Left lobe of liver (tissue), 2 donors: ENCODE data around the gene SH3PXD2A. TPM values are rescaled to one million over a fixed set of nuclear protein-coding genes. Genes with fewer than 3 reads are reported as not detected.

Experiments
- ATAC-seq: fragments of 200-7000 bp; cut with Tn5 transposase; one replicate; pipeline ENCODE4 v1.9.1; 2020; ENCODE audit warnings: mild to moderate bottlenecking, moderate library complexity
- DNase-seq: peaks from one replicate; pipeline ENCODE4 v3.0.0-alpha.2; 2020; ENCODE audit warnings: low spot score
- total RNA-seq: library from RNA; stranded (reverse); gene quantifications from one replicate; pipeline ENCODE4 v1.2.1, GENCODE V29; 2021
- donor health status: DM: no; HTN: no; CAD: no; lungs with moderate emphysema.
- donor health status: DM: no; HTN: yes; CAD: no.

The SH3PXD2A gene
- total RNA-seq, 1 donor from 2014 or later: 43.5 TPM

DNA sequence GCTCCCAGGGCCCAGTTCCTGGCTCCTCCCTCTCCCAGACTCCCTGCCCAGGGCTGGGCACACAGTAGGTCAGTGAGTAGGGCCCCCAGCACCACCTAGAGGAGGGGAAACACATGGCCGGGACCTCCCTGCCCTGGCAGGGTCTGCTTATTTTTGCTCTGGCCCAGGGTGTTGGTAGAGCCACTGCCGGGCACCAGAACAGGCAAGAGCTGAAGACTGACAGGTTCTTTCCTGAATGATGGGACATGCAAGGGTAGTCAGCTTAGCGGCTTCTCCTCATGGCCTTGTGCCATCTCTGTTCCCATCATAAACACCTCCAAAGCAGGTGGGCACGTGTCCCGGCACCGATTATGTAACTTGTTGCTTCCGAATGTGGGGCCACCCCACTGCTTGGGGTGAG is 275.4 kb downstream of the SH3PXD2A start:
- DNase-seq: no peak
- ATAC-seq: no peak

DNA sequence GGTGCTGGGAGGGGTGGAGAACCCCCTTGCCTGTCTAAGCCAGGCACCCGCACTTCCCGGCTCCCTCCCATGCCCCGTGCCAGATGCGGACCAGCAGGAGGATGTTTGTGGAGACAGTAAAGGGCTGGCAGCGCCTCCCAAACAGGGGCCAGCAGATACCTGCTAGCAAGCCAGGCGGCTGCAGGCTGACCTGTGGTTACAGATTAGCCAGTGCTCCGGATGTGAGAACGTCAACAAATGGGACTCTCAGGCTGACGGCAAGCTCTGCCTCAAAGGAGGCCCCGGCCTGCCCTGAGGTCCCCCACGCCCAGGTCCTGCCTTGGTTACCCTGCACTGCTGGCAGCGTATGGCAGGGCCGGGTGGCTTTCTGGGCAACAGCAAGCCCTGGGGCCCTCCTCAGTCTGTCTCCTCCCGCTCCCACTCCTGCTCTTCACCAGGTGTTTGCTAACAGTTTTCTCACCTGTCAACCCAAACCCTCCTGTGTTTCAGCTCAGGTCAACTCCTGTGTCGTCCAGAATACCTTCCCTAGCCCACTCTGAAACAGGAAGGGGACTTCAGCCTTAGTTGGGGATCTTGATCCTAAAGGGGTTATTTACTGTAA is 276.5 kb downstream of the SH3PXD2A start:
- peak; percentile 92 for ATAC-seq

DNA sequence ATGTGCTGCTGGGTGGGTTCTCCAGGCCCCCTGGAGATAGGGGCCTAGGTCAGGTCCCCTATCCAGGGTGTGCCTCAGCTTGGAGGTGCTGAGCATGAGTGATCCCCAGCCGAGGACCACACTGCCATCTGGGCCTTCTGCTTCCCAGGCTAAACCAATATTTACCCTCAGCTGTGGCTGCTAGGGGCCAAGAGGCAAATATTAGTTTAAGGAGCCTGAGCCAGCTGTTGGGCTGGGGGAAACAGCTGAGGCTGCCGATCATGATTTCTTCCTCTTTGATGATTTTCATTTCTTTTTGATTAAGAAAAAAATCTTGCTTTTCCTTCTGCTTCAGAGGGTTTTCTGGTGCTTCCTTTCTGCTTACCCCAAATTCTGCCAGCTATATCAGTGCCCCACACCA is 278.5 kb downstream of the SH3PXD2A start:
- peak; percentile 81 for ATAC-seq
- DNase-seq: peak; percentile 58

More for the DNA sequence above, 276.5 kb downstream of the SH3PXD2A start:
- peak; percentile 82 for DNase-seq

GRCh38 chr10:103576076-103576471 is 279.3 kb downstream of the SH3PXD2A start:
- ATAC-seq (no peak), DNase-seq (no peak)

DNA sequence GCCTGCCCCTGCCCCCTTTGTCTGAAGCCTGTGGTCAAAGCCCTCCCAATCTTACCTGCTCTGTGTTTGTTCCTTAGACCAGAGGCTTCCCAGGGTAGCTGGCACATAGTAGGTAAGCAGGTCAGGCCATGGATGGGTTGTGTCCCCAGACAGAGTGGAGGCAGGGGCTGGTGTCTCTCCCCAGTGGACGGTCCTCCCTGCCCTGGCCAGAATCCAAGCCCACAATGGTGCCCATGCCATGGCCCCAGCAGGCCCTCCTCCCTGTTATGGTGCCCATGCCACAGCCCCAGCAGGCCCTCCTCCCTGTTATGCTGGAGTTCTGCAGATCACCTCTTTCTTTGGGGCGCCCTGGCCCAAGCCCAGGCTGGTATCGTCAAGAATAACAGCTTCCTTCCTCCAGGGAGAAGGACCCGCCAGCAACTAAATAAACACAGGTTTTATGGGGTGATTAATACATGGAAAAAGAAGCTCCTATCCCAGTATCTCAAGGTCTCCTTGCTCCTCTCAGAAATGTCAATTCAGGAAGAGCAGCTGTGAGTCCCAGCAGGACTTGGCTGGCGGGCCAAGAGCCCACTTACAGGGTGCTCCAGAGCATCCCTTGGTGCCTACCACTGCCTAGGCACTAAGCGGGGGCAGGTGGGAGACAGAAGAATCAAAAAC is 279.8 kb downstream of the SH3PXD2A start:
- no peak for DNase-seq

DNA sequence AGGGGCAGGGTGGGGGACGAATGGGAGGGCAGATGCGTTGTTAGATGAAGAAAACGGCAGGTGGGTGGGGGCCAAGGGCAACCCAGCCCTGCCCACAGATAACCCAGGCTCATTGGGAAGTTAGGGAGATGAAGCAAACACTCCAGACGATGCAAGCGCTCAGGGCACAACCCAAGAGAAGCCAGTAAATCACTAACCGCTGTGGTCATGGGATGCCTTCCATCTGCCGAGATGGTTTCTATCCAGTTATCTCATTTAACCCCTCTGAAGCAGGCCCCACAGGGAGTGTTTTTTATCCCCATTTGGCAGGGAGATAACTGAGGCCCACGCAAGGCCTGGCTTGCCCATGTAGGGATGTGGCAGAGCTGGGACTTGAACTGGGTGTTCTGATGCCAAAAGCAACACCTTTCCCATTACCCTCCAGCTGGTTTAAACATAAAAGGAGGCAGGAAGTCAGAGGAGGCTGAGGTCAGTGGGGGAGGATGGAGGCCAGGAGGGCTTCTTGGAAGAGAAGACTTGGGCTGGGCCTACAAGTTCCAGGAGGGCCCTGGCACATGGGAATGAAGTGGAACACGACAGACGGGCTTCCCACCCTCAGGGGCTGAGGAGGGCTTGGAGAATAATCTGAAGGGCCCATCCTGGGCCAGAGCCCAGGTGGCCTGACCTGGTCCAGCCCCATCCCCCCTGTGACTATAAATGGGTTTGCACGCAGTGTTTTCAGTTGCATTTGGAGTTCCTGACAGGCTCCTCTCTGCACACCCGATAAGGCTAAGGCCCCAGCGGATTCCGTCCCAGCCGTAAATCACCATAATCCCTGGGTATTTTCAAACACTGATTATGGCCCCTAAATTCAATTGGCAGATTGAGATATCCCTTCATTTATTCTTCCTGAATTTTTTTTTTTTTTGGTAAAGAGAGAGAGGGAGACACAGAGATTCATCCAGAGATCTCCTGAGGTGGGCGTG is 281.0 kb downstream of the SH3PXD2A start:
- no peak for ATAC-seq

More for the DNA sequence above, 279.8 kb downstream of the SH3PXD2A start:
- ATAC-seq: no peak

DNA sequence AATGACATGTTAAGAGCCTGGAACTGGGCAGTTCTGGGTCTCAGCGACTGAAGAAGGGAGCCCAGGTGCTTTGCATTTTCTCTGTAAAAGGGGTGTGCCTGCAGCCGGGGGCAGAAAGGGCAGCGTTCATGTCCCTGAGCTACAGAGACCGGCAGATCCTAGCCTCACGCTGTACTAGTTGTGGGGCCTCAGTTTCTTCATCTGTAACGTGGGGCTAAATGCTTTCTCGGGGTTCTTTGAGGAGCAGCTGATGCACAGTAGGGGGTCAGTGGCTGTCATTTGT is 282.2 kb downstream of the SH3PXD2A start:
- ATAC-seq: no peak

More for the DNA sequence above, 281.0 kb downstream of the SH3PXD2A start:
- DNase-seq: no peak

DNA sequence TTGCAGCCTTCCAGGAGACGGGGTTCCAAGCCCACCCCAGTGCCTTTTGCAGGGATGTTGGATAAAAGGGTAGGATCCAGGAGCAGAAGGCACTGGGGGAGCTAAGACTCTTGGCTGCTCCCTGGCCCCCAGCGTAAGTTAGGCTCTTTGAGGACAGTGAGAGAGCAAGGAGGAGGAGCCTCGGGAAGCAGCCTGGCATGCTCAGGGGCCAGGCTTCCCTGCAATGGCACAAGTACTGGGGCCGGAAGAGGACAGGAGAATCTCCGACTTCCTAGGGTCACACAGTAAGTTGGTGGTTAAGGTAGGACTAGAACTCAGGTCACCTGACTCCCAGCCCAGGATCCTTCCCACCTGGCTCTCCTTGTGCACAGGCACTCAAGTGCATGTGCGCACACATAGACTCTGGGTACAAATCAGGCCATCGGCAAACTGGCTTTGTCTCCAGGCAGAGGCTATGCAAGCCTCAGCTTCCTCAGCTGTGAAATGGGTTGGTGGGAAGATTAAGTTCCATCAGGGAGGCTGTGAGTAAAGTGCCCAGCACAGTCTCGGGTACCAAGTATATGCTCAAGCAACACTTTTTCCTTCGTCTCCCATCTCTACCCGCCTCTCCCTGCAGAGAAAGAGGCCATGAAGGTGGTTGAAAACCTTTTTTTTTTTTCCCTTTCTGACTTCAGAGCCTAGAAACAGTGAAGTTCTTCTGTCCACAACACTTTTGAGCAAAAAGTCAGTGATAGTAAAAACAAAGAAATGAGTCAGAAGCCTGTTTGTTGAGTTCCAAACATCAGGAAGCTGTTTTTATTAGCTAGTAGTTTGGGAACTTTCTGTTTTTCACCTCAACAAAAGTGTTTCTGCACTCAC is 282.8 kb downstream of the SH3PXD2A start:
- ATAC-seq (no peak), DNase-seq (no peak)

More for the DNA sequence above, 282.2 kb downstream of the SH3PXD2A start:
- no peak for DNase-seq

- ATAC-seq: no peak
- DNase-seq: no peak
These were observed 283.8 kb downstream of the SH3PXD2A start for GRCh38 chr10:103571656-103571975.

DNA sequence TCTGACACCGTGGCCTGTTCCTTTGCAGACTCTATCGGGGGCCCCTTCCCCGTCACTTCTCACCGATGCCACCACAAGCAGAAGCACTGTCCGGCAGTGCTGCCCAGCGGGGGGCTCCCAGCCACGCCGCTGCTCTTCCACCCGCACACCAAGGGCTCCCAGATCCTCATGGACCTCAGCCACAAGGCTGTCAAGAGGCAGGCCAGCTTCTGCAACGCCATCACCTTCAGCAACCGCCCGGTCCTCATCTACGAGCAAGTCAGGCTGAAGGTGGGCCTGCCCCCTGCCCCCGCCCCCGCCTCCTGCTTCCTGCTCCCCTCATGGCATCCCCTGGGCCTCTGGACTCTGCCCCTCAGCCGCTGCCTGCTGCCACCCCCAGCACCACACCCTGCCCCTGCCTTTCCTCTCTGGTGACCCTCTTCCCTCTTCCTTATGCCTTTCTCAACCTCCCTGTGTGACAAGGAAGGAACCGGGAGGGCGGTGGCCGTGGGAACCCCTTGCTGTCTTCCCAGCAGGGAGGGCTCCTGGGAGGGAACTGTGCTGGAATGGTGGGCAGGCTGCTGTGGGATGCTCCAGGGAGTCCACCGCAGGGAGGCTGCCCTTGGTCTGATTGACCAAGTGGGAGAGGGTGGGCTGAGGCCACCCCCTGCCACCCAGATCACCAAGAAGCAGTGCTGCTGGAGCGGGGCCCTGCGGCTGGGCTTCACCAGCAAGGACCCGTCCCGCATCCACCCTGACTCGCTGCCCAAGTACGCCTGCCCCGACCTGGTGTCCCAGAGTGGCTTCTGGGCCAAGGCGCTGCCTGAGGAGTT is 284.3 kb downstream of the SH3PXD2A start:
- no peak for ATAC-seq
- no peak for DNase-seq

DNA sequence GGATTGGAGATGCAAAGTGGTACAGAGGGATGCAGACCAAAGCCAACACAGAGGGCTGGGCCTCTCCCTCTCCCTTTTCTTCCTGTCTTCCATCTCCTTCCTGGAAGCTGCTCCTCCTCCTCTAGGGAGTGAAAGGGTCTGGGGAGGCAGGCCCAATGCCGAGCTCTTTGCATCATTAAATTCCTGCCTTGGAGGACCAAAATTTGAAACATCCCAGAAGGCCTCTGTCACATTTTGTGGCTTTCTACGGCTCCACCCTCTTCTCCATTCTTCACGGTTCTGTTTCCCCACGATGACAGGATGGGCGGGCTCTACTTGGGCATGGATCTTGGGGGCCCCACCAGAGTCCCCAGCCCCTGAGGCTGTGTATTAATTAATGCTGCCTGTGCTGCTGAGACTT is 285.5 kb downstream of the SH3PXD2A start:
- no peak for DNase-seq
- no peak for ATAC-seq

- DNase-seq (no peak), ATAC-seq (no peak)
These were observed 286.9 kb downstream of the SH3PXD2A start for GRCh38 chr10:103568505-103568904.

GRCh38 chr10:103566536-103566935 is 288.8 kb downstream of the SH3PXD2A start:
- DNase-seq (no peak), ATAC-seq (no peak)

DNA sequence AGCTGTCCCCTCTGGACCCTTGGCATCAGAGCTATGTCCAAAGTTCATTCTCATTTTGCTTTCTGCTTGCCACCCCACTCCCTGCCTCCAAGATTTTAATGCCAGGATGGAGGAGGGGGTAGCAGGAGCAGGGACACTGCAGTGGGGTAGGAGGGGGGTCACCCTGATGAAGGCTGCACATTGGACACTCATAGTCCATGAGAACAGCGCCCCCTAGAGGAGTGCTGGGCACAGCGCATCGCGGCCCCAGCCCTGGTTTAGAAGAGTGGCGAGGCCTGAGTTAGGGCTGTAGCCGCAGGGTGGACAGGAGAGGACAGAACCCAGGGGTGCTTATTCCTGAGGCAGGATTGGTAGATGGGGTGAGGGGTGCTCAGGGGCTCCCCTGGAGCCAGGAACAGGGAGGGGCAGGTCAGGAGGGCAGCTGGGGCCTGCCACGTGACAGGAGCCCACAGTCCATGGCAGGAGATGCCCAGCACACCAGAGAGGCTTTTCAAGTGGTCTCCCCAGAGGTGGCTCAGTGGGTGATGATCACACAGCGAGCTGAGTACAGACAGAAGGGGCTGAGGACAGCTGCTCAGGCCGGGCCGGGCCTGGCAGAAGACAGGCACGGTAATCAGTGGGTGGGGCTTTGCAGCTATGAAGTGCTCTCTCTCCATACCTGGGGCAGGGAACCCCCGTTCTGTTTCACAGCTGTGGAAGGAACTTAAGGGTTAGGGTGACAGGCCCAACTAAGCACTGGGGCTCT is 290.4 kb downstream of the SH3PXD2A start:
- ATAC-seq: peak; percentile 58

DNA sequence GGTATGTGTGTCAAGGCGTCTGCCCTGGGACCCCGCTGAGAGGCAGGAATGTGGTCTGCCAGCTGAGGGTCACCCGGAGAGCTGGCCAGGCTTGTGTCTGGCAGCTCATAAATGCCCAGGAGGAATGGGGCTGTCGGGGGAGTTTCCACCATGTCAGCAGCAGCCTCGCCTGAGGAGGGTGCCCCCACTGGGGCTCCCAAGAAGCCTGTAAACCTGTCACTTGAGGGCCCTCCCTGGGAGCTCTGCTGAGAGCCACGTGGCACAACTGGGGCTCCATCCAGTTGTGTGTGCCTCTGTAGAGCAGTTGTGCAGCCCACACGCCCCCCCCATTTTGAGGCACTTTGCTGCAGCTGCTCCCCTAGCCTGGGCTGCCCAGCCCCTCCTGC is 291.3 kb downstream of the SH3PXD2A start:
- DNase-seq (no peak), ATAC-seq (no peak)

More for the DNA sequence above, 290.4 kb downstream of the SH3PXD2A start:
- no peak for DNase-seq

DNA sequence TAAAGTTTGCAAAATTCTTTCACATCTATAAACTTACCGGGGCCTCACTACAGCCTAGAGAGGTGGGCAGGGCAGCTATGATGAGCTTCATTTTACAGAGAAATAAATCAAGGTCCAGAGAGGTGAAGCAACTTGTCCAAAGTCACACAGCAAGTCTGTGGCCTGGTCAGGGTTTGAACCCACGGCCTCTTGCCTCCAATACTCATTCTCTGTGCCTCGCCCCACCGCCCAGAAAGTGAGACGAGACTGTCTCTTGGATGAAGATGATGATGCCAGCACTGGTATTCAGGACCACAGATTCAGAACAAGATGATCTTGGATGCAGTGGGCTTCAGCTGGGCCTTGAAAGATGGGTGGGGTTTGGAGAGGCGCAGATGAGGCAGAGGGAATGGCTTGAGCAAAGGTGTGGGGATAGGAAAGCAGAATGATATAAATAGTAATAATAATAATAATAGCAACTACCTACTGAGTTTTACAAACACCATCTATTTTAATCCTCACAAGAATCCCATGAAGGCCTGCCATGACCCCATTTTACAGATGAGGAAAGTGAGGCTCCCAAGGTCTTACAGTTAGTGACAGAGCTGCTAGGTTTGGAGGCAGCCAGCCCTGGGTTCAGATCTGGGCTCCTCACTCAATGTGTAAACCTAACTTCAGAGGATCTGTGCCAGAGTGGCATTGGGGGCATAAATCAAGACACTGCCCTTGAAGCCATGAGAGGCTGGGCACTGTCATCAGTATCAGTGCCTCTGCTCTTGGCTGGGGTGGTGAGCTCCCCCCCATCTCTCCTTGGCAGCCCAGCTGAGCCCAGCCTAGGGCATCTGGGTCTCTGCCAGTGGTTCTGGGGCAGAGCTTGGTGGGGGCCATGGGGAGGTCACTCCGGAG is 291.9 kb downstream of the SH3PXD2A start:
- ATAC-seq: no peak
- DNase-seq: no peak

- DNase-seq: no peak
These were observed 293.0 kb downstream of the SH3PXD2A start for GRCh38 chr10:103562383-103562782.

GRCh38 chr10:103560886-103561285 is 294.5 kb downstream of the SH3PXD2A start:
- DNase-seq (no peak), ATAC-seq (peak; percentile 34)

More at GRCh38 chr10:103562383-103562782, 293.0 kb downstream of the SH3PXD2A start:
- ATAC-seq: no peak
